Keratinocyte (primary cell): ENCODE data around the gene DDX47. TPM values are rescaled to one million over a fixed set of nuclear protein-coding genes. Genes with fewer than 3 reads are reported as not detected.
A peak's percentile ranks its signal among the peaks of the same experiment; 100 is the strongest.

Experiments
- DNase-seq: peaks from one replicate; pipeline ENCODE4 v3.0.0-alpha.2; 2011; ENCODE audit warnings: low read depth, missing footprints, low spot score
- FAIRE-seq: peaks from 2 replicates; lab custom pipeline; 2011; peaks lifted over from hg19 to GRCh38; lab: Jason Lieb, UNC
- H2AFZ ChIP-seq: 2 replicates; pipeline ENCODE4 v1.6.0; 2012; ENCODE audit warnings: low read length, control low read depth, inconsistent platforms; ENCODE audit not compliant: control insufficient read depth
- H3K27ac ChIP-seq: 2 replicates; pipeline ENCODE4 v1.5.1; 2011; ENCODE audit warnings: low read length; ENCODE audit not compliant: control insufficient read depth, insufficient read depth
- H3K27me3 ChIP-seq: 3 replicates; pipeline ENCODE4 v1.6.0; 2011; ENCODE audit warnings: low read length; ENCODE audit not compliant: control insufficient read depth, insufficient read depth; ENCODE audit errors: extremely low read depth
- H3K36me3 ChIP-seq, 2 experiments: 2 replicates in 1 of 2; 3 replicates in 1 of 2; pipeline ENCODE4 v1.5.1; 2011; ENCODE audit warnings: low read length in 2 of 2, mild to moderate bottlenecking in 1 of 2; ENCODE audit not compliant: control insufficient read depth in 2 of 2, insufficient read depth in 2 of 2; ENCODE audit errors: extremely low read depth in 1 of 2
- H3K4me1 ChIP-seq: 3 replicates; pipeline ENCODE4 v1.5.1; 2011; ENCODE audit warnings: low read length; ENCODE audit not compliant: control insufficient read depth, insufficient read depth; ENCODE audit errors: extremely low read depth
- H3K4me2 ChIP-seq: 3 replicates; pipeline ENCODE4 v1.6.0; 2011; ENCODE audit warnings: low read depth, low read length; ENCODE audit not compliant: control insufficient read depth, insufficient read depth; ENCODE audit errors: extremely low read depth
- H3K4me3 ChIP-seq, 3 experiments: fragments of 200-600 bp in 1 of 3; sonication (generic) in 1 of 3; 2 replicates in 2 of 3; 3 replicates in 1 of 3; pipeline ENCODE4 v1.5.1; 2011 to 2016; ENCODE audit warnings: low read length in 3 of 3, mild to moderate bottlenecking in 3 of 3, control low read depth in 2 of 3, inconsistent platforms in 1 of 3, low read depth in 1 of 3, mixed read lengths in 1 of 3, mixed run types in 1 of 3, moderate library complexity in 1 of 3; ENCODE audit not compliant: control insufficient read depth in 2 of 3, insufficient read depth in 2 of 3; ENCODE audit errors: extremely low read depth in 1 of 3
- H3K79me2 ChIP-seq: 2 replicates; pipeline ENCODE4 v1.6.0; 2012; ENCODE audit warnings: low read length; ENCODE audit not compliant: control insufficient read depth, insufficient read depth
- H3K9ac ChIP-seq: 3 replicates; pipeline ENCODE4 v1.6.0; 2011; ENCODE audit warnings: low read length; ENCODE audit not compliant: control insufficient read depth, insufficient read depth; ENCODE audit errors: extremely low read depth
- H3K9me1 ChIP-seq: 3 replicates; pipeline ENCODE4 v1.6.0; 2011; ENCODE audit warnings: low read length; ENCODE audit not compliant: control insufficient read depth, insufficient read depth; ENCODE audit errors: extremely low read depth
- H3K9me3 ChIP-seq: 2 replicates; pipeline ENCODE4 v1.5.1; 2012; ENCODE audit warnings: low read depth, low read length; ENCODE audit not compliant: control insufficient read depth
- H4K20me1 ChIP-seq: 3 replicates; pipeline ENCODE4 v1.6.0; 2011; ENCODE audit warnings: low read length; ENCODE audit not compliant: control insufficient read depth, insufficient read depth; ENCODE audit errors: extremely low read depth
- CTCF ChIP-seq, 3 experiments: IDR thresholded peaks in 1 of 3; conservative IDR thresholded peaks in 1 of 3; optimal IDR thresholded peaks in 1 of 3; 2 replicates in 2 of 3; 3 replicates in 1 of 3; pipeline versions ENCODE3 to v1.5.1; 2011; ENCODE audit warnings: low read length in 3 of 3, mild to moderate bottlenecking in 3 of 3, moderate library complexity in 2 of 3, control low read depth in 1 of 3, inconsistent platforms in 1 of 3; ENCODE audit not compliant: insufficient read depth in 2 of 3; ENCODE audit errors: extremely low read depth in 1 of 3
- EZH2 ChIP-seq: IDR thresholded peaks from one replicate; pipeline ENCODE4 v1.6.1; 2012; ENCODE audit warnings: inconsistent platforms, mild to moderate bottlenecking, low read length, moderate library complexity
- dilution Hi-C: fragments of 300-500 bp; cut with MboI; formaldehyde crosslinking; loops from one replicate; pipeline ENCODE4 v1.7.0; 2020; ENCODE audit warnings: low sequenced_read_pairs; ENCODE audit not compliant: extremely low pct_ligation_motif_present
- polyA plus RNA-seq, 5 experiments: library from polyadenylated mRNA; depleted of rRNA in 3 of 5; stranded (reverse) in 3 of 5; stranded (forward) in 1 of 5; unstranded in 1 of 5; fragments of >200 nt; gene quantifications; 1 replicate in 1 of 5; 2 replicates in 3 of 5; 3 replicates in 1 of 5; pipeline versions ENCODE4 v1.2.1 to v1.2.3, GENCODE V29; 2011 to 2012; ENCODE audit warnings: missing spikeins in 2 of 5, low read depth in 1 of 5, low replicate concordance in 1 of 5

The DDX47 gene
- polyA plus RNA-seq, 1 donor (not counting 4 experiments of a cell fraction or from before 2014, with no cell fraction given): 90.2 TPM

- Histone ChIP-seq H3K9me3 (no peaks in the 10 kb centered on the region), H3K27me3 (no peaks in the 10 kb centered on the region), H3K36me3 (peaks cover 3% of the 10 kb centered on the region in 2 experiments), H4K20me1 (no peaks in the 10 kb centered on the region), H3K4me1 (no peaks in the 10 kb centered on the region), H3K9ac (no peak overlapping the region), H2AFZ (no peak overlapping the region), H3K79me2 (no peaks in the 10 kb centered on the region), H3K4me2 (no peak overlapping the region), H3K27ac (no peak overlapping the region), H3K4me3 (no peak overlapping the region), H3K9me1 (no peaks in the 10 kb centered on the region)
- TF ChIP-seq EZH2 (no peak), CTCF (optimal IDR thresholded peaks at IDR 0.05 in 1 of 3, IDR thresholded peaks at IDR 0.05 in 1 of 3, conservative IDR thresholded peaks at IDR 0.05 in 1 of 3; ENCODE audit: extremely low read depth in 1 of 3, insufficient read depth in 2 of 3, low read length in 3 of 3) (no peak)
- dilution Hi-C loops: no loop called here
- no peak for FAIRE-seq
- DNase-seq: peak; percentile 48
These were observed 46.5 kb downstream of the DDX47 start for GRCh38 chr12:12859690-12860089.

DNA sequence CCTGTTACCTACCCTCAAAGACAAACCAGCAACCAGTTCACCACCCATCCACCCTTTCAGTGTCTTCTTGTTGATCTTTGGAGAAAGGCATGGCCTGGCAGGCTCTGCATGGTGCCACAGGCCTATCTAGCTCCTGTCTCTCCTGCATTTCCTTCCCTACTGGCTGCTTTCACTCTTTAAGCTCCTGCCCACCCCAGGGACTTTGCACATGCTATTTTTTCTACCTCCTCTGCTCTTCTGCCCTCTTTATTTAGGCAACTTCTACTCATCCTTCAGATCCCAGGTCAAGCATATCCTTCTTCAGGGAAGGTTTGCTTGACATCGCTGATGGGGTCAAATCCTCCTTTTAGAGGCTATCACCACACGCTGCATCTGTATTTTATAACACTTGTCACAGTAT lies 51.1 kb downstream of the DDX47 start:
- no peak overlapping the region for H2AFZ ChIP-seq
- FAIRE-seq: no peak
- dilution Hi-C loops: no loop called here

More for the DNA sequence above, 51.1 kb downstream of the DDX47 start:
- Histone ChIP-seq H3K9me3 (no peaks in the 10 kb centered on the region), H3K9me1 (no peaks in the 10 kb centered on the region), H3K4me2 (no peak overlapping the region), H3K9ac (no peak overlapping the region), H3K79me2 (no peaks in the 10 kb centered on the region), H3K27ac (no peak overlapping the region), H3K4me3 (no peak overlapping the region), H3K36me3 (peaks cover 3% of the 10 kb centered on the region in 2 experiments), H3K27me3 (no peaks in the 10 kb centered on the region), H4K20me1 (no peaks in the 10 kb centered on the region), H3K4me1 (no peaks in the 10 kb centered on the region)
- TF ChIP-seq CTCF (optimal IDR thresholded peaks at IDR 0.05 in 1 of 3, IDR thresholded peaks at IDR 0.05 in 1 of 3, conservative IDR thresholded peaks at IDR 0.05 in 1 of 3; ENCODE audit: extremely low read depth in 1 of 3, insufficient read depth in 2 of 3, low read length in 3 of 3) (no peak), EZH2 (no peak)
- no peak for DNase-seq
